IPS DF 4.7 (cell line): ENCODE data around the gene TTPAL.

Experiments used
- DNase-seq: peaks from one replicate; pipeline ENCODE4 v3.0.0-alpha.2; 2013; ENCODE audit warnings: low spot score; ENCODE audit errors: extremely low read depth

TTPAL gene

DNA sequence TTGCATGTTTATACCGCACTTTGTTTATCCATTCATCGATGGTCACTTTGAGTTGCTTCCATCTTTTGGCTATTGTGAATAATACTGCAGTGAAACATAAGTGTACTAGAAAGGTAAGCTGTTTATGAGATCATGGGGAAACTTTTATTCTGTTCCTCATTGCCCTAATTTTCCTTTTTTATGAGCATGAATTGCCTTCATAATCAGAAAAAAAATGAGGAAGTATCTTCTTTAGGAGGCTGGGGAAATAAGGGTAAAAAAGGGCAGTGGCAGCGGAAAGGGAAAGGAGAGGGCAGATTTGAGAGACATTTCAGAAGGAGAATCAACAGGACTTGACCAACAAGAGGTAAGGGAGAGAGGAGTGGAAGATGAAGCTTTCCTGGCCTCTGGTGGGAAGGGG is 60.5 kb downstream of the TTPAL start:
- no peak for DNase-seq

DNA sequence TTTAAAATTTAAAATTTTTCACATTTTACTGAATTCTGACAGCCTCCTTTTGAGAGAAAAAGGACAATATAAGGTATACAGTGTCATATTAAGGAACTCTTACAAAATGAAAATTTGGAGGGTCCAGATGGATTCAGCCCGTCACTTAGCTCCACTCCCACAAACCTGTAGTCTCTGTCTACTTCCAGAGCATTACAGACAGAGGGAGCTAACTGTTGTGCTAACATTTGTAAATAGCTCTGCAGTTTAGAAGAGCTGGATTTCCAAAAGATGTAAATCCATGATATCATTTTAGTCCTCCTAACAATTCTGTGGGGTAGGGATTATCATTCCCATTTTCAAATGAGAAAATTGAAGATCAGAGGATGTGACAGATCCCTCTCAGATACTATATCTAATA is 62.3 kb downstream of the TTPAL start:
- DNase-seq: no peak

DNA sequence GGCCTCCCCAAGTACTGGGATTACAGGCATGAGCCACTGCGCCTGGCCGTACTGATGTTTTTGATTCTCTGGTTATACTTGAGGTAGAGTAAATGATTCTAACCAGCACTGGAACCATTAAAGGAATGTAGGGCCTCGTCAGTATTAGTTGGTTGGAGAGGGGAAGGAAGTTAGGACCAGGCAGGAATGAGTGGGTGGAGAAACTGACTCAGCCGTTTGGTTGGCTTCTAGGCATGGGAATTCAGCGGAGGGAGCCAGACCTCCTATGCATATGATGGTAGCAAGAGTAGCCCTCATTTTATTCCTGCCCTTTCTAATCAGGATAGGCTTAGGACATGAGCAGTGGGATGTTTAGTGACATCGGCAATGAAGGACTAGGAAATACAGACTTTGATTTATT is 65.2 kb downstream of the TTPAL start:
- no peak for DNase-seq

DNA sequence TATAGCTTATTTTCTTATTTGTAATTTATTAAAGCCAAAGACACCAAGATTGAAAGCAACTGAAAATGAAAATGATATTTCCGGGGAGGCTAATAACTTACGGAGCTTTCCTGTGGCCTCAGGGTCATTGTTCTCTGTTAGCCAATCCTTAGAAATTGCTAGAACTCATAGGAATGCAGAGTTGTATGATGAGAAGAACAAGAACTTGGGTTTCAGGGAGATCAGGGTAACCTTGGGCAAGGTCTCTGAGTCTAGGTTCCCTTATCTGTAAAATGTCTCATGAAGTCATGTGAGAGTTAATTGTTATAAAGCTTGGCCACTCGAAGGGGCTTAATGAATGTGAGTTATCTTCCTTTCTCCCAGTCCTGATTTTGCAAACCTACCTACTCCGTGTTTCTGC is 66.3 kb downstream of the TTPAL start:
- DNase-seq: no peak

DNA sequence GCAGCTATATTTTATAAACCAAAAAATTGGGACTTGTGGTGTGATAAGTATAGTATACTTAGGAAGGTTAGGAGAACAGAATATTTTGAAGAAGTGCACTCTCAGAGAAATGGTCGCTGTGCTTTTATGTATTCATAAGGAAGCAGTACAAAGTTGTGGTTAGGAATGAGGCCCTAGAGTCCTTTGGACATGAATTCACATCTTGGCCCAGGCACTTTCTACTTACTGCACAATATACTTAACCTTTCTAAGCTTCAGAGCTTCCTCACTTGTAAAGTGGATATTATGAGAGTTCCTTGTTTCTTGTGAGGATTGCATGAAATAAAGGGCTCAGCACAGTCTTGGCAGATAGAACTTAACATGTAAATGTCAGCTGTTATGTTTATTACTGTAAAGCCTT is 67.2 kb downstream of the TTPAL start:
- no peak for DNase-seq

DNA sequence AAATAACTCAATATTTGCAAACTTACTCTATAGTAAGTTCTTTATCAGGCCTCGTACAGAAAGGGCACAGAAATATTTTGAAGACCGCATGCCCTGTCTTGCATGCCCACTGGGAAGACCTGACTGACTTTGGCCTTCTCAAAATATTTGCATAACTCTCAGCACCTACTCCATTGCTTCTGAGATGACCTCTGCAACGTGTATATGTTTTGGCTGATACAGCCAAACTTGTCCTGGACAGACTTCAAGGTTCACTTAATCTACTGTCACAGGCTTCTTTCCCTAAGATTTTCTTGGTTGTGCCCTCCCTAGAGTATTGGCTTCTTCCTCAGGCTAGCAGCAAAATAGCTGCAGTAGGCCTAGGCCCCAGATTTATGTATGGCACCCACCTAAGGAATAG is 67.7 kb downstream of the TTPAL start:
- DNase-seq: no peak
